Kasumi-1 (cell line): ENCODE measurements around the gene DSCAML1.

ENCODE experiments used
- DNase-seq, 2 experiments: peaks; one replicate each; lab custom pipeline; 2025; lab: John Stamatoyannopoulos, UW

The DSCAML1 gene

DNA sequence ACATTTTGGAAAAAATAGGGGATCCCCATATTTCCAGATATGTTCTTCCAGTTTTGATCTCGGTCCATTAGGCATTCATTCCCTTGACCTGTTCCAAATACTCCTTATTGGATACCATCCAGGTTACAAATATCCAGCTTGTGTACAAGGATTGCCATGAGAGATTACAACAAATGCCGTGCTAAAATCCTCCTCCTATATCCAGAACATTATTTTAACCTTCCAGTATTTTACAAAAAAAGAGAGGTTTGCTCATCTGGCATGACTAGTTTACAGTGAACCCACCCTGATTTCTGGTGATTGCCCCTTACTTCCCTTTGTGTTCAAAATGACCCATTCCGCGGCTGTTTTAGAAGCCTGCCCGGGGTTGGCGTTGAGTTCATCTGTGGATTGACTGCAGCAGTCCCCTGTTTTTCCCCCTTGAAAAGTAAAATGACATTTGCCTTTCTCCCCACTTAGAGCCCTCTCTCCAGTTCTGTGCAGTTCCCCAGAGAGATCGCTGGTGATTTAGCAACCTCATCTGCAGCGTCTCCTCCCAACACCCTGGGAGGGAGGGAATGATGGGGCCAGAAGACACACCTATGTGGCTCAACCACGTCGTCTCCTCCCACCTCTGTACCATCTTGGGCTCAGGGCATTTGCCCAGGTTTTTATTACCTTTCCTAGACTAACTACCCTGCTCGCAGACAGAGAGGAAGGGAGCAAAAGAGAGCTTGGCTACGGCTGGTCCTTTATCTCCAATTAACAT lies 73.6 kb downstream of the DSCAML1 start:
- DNase-seq: no peak

GRCh38 chr11:117722082-117722481 lies 74.9 kb downstream of the DSCAML1 start:
- no peak for DNase-seq

DNA sequence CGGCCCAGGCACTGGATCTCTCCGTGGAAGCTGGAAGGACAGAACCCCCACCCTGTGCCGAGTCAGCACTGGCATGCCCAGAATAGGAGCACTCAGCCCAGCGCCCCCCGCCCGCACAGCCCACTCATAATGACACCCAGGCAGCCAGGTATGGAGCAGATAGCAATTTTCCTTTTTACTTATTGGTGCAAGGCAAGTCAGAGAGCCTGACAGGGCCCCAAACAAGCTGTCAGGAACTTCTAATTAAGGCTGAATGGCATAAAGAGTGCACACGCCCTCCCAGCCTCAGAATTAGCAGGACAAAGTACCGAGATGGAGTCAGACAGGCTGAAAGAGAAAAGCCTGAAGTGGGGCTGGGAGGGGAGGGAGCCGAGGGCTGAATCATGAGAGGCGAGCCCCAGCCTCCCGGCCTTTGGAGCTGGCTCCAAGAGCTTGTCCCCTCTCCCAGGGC lies 76.9 kb downstream of the DSCAML1 start:
- no peak for DNase-seq

- no peak for DNase-seq
Measured at GRCh38 chr11:117719480-117719879, 77.5 kb downstream of the DSCAML1 start.

DNA sequence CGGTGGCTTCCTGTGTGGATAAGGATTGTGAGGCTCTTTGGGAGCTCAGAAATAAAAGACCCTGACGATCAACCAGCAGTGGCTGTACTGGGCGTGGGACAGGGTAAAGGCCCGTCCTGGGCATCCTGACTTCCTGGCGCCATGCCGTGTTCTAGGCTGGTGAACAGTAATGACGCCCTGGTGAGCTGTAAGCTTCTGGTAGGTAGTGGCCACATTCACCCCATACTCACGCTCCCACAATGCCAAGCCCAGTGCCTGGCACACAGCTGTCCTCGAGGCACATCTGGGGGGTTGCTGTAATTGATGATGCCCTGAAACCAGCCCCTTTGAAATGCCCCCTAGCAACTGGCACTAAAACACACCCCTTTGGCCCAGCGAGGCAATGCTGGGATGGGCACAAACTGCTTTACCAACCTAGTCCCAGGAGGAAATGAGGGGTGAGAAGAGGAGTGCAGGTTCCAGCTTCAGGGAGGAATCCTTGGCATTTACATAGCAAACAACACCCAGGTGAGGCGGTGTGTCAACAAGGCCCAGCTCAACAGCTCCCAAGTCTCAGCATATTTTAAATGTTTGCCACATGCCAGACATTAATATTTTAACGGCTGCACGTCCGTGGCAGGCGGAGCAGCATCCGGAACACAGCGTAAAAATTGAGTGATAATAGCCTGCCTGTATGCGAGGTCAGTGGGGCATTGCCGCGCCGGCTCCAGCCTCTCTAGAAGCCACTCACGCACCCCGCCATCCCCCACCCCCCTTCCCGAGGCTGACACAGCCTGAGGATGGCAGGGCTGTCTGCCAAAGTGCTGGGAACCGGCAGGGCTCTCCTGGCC lies 79.3 kb downstream of the DSCAML1 start:
- DNase-seq: no peak

DNA sequence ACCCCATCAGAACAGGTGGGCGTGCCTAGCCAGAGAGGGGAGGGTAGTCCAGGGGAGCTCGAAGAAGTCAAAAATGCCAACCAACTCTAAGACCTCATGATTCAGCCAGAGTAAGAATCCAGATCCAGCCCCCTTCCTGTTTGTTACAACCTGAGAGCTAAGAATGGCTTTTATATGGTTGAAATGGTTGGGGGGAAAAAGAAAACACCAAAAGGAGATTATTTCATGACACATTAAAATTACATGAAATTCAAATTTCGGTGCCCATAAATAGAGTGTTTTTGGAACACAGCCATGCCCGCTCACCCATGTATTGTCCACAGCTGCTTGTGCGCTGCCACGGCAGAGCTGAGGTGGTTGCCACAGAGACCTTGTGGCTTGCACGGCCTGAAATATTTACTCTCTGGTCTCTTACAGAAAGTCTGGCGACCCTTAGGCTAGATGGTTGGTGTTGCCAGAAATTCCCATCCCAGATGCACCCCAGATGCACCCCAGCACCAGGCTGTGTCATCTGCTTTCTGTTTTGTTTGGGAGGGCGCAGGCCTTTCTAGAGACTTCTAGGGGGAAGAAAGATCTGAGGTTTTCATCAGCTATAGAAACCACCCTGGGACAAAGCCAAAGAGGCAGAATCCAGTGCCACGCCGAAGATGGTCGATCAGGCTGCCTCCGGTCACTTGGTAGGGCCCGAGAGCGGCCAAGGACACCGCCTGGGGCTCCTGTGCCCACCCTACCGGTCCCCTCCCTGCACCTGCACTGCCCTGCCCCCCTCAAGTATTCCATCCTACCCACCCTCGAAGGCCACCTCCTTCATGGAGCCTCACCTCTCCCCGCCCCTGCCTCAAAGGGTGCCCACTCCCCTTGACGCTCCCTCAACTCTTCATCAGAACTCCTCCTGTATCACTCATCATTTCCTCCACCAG lies 80.2 kb downstream of the DSCAML1 start:
- no peak for DNase-seq

DNA sequence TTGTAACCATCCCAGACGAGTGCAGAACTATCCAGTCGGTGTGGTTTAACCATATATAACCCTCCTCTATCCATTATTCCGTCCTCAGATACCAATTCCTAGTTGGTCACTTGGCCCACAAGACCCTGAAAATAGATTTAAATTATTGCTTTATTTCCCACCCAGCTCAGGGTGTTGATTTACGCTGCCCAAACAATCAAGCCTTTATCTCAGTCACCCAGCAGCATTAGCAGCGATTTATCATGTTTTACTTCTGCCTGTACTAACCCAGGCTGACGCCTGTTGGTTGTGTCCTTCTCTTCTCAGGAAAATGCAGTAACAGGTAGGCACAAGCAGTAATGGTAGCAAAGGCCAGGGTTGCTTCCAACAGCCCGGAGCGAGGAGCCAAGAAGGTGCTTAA lies 81.2 kb downstream of the DSCAML1 start:
- DNase-seq: no peak

DNA sequence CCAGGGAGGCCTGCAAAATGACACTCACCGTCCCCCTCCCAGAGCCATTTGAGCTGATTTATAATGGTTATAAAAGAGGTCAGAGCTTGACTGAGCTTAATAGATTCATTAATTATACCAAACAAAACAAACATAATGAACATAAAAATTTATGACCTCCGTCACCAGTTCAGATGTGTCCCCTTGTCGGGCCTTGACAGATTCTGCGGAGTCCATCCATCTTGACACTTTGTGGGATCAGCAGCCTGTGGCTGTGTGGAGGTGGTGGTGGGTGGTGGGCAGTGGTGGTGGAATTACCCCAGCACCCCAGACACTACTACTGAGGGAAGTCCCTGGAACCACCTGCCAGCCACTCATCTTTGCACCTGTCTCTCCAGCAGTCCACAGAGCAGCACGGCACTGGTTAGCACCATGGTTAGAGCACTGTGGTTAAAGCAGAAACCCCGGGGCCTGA lies 83.5 kb downstream of the DSCAML1 start:
- no peak for DNase-seq

DNA sequence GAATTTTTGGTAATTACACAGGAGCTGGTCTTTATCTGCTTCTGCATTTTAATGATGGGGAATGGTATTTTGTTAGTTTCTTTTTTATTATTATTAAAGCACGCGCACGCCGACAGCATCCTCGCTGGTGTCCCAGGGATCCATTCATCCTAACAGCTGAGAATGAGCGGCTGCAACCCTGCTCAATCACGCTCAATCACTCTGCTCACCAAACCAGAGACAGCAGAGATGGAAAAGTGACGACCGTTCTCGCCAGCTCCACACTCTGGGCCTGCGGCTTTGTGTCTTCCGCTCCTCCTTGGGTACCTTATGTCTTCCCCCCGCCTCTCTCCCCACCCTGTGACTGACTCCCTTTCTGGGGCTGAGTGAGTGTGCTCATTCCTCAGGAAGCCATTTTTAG lies 84.5 kb downstream of the DSCAML1 start:
- DNase-seq: no peak

DNA sequence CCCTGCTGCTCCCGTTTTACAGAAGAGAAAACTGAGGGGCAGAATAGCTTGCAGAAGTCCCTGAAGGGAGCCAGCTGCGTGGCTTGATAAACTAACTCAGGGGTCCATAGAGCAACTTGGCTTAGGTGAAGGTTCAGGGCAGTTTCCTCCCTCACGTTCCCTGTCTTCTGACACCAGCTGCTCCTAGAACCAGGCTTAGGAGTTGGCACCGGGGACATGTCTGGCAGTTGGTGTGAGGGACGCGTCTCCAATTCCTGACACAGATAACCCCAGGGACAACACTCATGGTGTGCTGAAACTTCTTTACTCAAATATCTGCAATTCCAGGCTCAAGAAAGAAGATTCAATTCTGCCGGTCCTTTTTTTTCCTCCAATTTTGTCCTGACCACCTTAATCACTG lies 85.7 kb downstream of the DSCAML1 start:
- no peak for DNase-seq

- DNase-seq: no peak
Measured at GRCh38 chr11:117710211-117710610, 86.8 kb downstream of the DSCAML1 start.

GRCh38 chr11:117706322-117706814 lies 90.6 kb downstream of the DSCAML1 start:
- DNase-seq: no peak

DNA sequence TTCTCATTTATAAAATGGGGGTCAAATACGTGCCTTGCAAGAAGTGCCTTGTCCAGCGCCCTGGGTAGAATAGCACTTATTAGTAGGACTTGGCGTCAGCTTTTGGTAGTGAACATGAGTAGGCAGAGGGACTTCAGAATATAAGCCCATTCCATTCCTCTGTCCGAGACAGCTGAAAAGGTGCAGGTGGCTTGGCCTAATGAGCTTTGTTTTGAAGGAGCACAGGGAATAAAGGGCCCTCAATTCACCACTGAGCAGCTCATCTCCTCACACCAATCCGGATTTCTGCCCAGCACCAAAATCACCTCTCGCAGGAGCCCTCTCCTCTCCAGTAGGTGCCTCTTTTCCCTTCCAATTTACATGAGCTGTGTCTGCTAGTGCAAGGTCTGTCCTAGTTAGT lies 91.2 kb downstream of the DSCAML1 start:
- DNase-seq: no peak

DNA sequence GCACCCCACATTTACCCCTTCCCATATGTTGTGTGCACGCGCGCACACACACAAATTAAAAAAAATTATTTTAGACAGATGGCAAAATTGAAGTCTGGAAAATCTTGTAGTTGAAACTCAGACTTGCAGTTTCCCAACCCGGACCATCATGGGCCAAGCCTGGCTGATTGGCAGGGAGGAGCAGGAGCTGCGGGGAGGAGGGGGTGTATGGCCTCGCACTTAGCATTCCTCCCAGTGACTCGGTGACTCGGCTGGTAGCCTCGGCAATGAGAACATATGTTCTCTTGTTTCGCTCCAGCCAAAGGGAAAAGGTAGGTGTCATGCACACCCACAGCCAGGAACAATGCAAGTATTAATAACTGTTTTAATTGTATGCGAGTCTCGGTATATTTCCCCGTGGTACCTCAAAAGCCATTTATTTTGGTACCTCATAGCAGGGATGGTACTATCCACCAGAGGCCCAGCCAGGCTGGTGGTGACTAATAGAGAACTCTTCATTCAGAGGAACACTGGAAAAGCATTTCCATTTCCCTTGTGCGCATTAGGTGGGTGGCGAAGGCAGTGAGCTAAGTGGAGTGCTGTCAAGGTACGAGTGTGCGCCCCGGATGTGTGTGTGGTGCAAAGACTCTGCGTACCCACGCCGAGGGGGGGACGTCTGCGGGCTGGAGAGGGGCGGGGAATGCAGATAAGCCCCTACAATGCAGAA lies 92.5 kb downstream of the DSCAML1 start:
- DNase-seq: no peak

GRCh38 chr11:117702946-117703598 lies 93.9 kb downstream of the DSCAML1 start:
- no peak for DNase-seq

DNA sequence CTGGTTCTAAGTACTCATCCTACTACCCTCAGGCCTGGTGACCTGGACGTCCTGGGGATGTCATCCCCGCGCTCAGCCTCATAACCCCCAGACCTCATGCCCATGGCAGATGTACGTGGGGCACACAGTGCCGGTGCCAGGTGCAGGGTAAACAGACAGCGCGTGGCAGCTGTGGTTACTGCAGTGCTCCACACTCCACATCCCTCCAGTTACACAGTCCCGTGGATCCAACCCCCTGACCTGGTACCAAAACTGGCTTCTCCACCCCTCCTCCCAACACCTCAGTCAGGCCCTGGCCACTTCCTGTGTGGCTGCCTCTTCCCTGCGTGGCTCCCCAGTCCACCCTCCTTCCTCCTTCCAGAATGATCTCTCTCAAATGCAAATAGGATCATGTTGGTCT lies 95.2 kb downstream of the DSCAML1 start:
- no peak for DNase-seq

- DNase-seq: no peak
Measured at GRCh38 chr11:117700551-117700950, 96.5 kb downstream of the DSCAML1 start.

DNA sequence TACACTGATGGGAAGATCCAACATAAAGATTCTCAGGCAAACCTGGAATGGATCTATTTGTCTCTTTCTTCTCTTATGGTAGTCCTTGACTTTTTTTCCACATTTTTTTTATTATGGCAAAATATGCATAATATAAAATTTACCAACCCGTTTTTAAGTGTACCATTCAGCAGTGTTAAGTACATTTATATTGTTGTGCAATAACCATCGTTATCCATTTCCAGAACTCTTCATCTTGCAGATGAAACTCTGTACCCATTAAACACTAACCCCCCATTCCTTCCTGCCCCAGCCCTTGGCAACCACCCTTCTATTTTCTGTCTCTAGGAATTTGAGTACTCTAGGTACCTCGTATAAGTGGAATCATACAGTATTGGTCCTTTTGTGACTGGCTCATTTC lies 99.7 kb downstream of the DSCAML1 start:
- DNase-seq: no peak

DNA sequence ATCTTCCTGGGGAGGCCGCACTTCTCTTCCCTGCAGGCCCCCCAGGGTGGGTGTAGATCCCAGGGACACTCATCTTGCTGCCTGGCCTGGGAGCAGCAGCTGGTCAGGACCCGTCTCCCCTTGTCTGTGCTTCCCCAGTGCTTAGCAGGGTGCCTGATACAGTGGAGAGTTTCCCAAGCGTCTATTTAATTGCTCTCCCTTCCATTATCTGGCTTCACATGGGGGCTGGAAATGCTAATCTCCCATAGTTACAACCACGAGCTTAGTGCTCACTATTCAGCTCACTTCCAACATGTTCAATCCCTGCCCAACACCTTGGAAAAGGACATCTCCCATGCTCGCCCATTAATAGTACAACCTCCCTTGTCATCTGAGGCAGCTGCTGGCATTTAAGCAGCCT lies 100.5 kb downstream of the DSCAML1 start:
- no peak for DNase-seq

DNA sequence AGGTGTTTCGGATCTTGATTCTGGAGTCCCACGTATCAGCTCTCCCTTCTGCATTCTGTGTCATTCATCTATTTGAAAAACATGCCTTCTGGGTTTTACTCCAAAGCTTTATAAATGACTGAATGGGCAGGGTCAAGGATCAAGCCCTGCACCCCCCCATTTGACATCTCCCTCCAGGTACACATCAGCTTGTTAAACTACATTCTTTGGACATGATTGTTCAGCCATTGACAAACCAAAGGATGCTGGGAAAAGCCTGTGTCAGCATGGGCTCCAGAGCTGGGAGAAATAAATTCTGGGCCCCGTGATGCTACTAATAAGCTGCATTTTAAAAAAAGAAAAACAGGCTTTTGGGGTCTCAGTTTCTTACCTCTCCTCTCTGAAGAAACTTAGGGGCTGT lies 103.7 kb downstream of the DSCAML1 start:
- no peak for DNase-seq

- no peak for DNase-seq
Measured at GRCh38 chr11:117691516-117691915, 105.5 kb downstream of the DSCAML1 start.
